ENCODE measurements around the gene ST3GAL3.
A peak's percentile ranks its signal among the peaks of the same experiment; 100 is the strongest.

The ST3GAL3 gene

GRCh38 chr1:43870306-43870705 is 163.0 kb downstream of the ST3GAL3 start:
- TF ChIP-seq CTCF (IDR thresholded peaks at IDR 0.05): no peak
- Histone ChIP-seq H3K27me3 (no peaks in the 10 kb centered on the region), H3K9me3 (no peaks in the 10 kb centered on the region), H3K4me1 (peaks cover 0 to 24% (median 9%) of the 10 kb centered on the region in 4 donors), H3K36me3 (no peaks in the 10 kb centered on the region), H3K4me3 (no peak overlapping the region), H3K27ac (no peak overlapping the region)
- peak in 1 of 2 donors; percentile 51 for DNase-seq
- intact Hi-C loops (cut with DNase I; ENCODE audit: low total_unique reads): no loop called here

GRCh38 chr1:43871181-43871910 is 164.0 kb downstream of the ST3GAL3 start:
- DNase-seq: peak in 1 of 2 donors; percentile 7
- intact Hi-C loops (cut with DNase I; ENCODE audit: low total_unique reads): no loop called here
- no peak overlapping the region for H3K27ac ChIP-seq
- H3K36me3 ChIP-seq: no peaks in the 10 kb centered on the region
- H3K4me1 ChIP-seq: peaks cover 0 to 24% (median 9%) of the 10 kb centered on the region in 4 donors
- no peaks in the 10 kb centered on the region for H3K27me3 ChIP-seq
- no peak for TF ChIP-seq CTCF (IDR thresholded peaks at IDR 0.05)
- H3K9me3 ChIP-seq: no peaks in the 10 kb centered on the region
- H3K4me3 ChIP-seq: no peak overlapping the region

GRCh38 chr1:43872280-43872679 is 164.9 kb downstream of the ST3GAL3 start:
- Histone ChIP-seq H3K36me3 (no peaks in the 10 kb centered on the region), H3K27ac (no peak overlapping the region), H3K4me3 (no peak overlapping the region), H3K27me3 (no peaks in the 10 kb centered on the region), H3K4me1 (peaks cover 0 to 24% (median 9%) of the 10 kb centered on the region in 4 donors), H3K9me3 (no peaks in the 10 kb centered on the region)
- no peak for DNase-seq
- intact Hi-C loops (cut with DNase I; ENCODE audit: low total_unique reads): no loop called here
- no peak for TF ChIP-seq CTCF (IDR thresholded peaks at IDR 0.05)

GRCh38 chr1:43873851-43874250 is 166.5 kb downstream of the ST3GAL3 start:
- TF ChIP-seq CTCF (IDR thresholded peaks at IDR 0.05): no peak

GRCh38 chr1:43874716-43875115 is 167.4 kb downstream of the ST3GAL3 start:
- no peak overlapping the region for H3K4me3 ChIP-seq
- H3K36me3 ChIP-seq: no peaks in the 10 kb centered on the region
- intact Hi-C loops (cut with DNase I; ENCODE audit: low total_unique reads): no loop called here
- no peak overlapping the region for H3K27ac ChIP-seq
- no peaks in the 10 kb centered on the region for H3K9me3 ChIP-seq
- no peak for DNase-seq
- peaks cover 0 to 6% (median 0%) of the 10 kb centered on the region in 4 donors for H3K4me1 ChIP-seq
- no peak for TF ChIP-seq CTCF (IDR thresholded peaks at IDR 0.05)
- H3K27me3 ChIP-seq: no peaks in the 10 kb centered on the region

More at GRCh38 chr1:43873851-43874250, 166.5 kb downstream of the ST3GAL3 start:
- Histone ChIP-seq H3K4me1 (peaks cover 0 to 12% (median 1%) of the 10 kb centered on the region in 4 donors), H3K27me3 (no peaks in the 10 kb centered on the region), H3K36me3 (no peaks in the 10 kb centered on the region), H3K4me3 (no peak overlapping the region), H3K9me3 (no peaks in the 10 kb centered on the region), H3K27ac (no peak overlapping the region)
- intact Hi-C loops (cut with DNase I; ENCODE audit: low total_unique reads): no loop called here
- no peak for DNase-seq

All from tibial artery (tissue), 4 donors.